ENCODE measurements around the gene KRT7.

Gene KRT7

DNA sequence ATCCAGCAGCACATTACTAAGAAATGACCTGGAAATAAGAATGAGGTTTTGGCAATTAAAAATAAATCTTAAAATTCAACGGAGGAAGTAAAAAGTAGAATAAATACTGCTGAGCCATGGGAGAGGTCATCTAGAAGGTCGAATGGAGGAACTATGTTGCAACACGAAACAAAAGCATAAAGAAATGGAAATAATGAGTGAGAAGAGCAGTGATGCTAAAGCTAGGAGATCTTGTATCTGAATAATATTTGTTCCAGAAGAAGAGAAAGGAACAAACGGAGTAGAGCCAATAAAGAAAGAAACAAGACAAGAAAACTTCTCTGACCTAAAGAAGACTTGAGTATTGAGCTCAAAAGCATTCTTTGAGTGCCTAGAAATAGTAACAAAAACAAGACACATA lies 6.6 kb upstream of the KRT7 start:
- no peak for DNase-seq (ENCODE audit: insufficient read length, low spot score)
- TF ChIP-seq SPI1 (IDR thresholded peaks at IDR 0.05; ENCODE audit: low read depth, low read length), result no peak
- no peak for TF ChIP-seq POU2F2 (IDR thresholded peaks at IDR 0.05; ENCODE audit: low read depth, low read length)
- TF ChIP-seq POLR2AphosphoS5 (IDR thresholded peaks at IDR 0.05; ENCODE audit: low read depth, low read length), result no peak
- TF ChIP-seq PAX5 (IDR thresholded peaks at IDR 0.05; ENCODE audit: insufficient read depth, low read length, severe bottlenecking), result no peak
- TF ChIP-seq POLR2A (IDR thresholded peaks at IDR 0.05; ENCODE audit: low read depth, low read length), result no peak
- no peak for TF ChIP-seq TAF1 (IDR thresholded peaks at IDR 0.05; ENCODE audit: low read depth, low read length)
- no peak for FAIRE-seq

- FAIRE-seq (no peak), DNase-seq (ENCODE audit: insufficient read length, low spot score) (no peak)
These were observed 5.4 kb upstream of the KRT7 start for GRCh38 chr12:52227606-52228166.

GRCh38 chr12:52228366-52228765 lies 4.7 kb upstream of the KRT7 start:
- FAIRE-seq (no peak), DNase-seq (ENCODE audit: insufficient read length, low spot score) (no peak)
- TF ChIP-seq POLR2AphosphoS5 (IDR thresholded peaks at IDR 0.05; ENCODE audit: low read depth, low read length) (no peak), POLR2A (IDR thresholded peaks at IDR 0.05; ENCODE audit: low read depth, low read length) (no peak), PAX5 (IDR thresholded peaks at IDR 0.05; ENCODE audit: insufficient read depth, low read length, severe bottlenecking) (no peak), TAF1 (IDR thresholded peaks at IDR 0.05; ENCODE audit: low read depth, low read length) (no peak), SPI1 (IDR thresholded peaks at IDR 0.05; ENCODE audit: low read depth, low read length) (no peak), POU2F2 (IDR thresholded peaks at IDR 0.05; ENCODE audit: low read depth, low read length) (no peak)

More at GRCh38 chr12:52227606-52228166, 5.4 kb upstream of the KRT7 start:
- TF ChIP-seq TAF1 (IDR thresholded peaks at IDR 0.05; ENCODE audit: low read depth, low read length), result no peak
- no peak for TF ChIP-seq POLR2A (IDR thresholded peaks at IDR 0.05; ENCODE audit: low read depth, low read length)
- no peak for TF ChIP-seq POLR2AphosphoS5 (IDR thresholded peaks at IDR 0.05; ENCODE audit: low read depth, low read length)
- no peak for TF ChIP-seq POU2F2 (IDR thresholded peaks at IDR 0.05; ENCODE audit: low read depth, low read length)
- no peak for TF ChIP-seq PAX5 (IDR thresholded peaks at IDR 0.05; ENCODE audit: insufficient read depth, low read length, severe bottlenecking)
- TF ChIP-seq SPI1 (IDR thresholded peaks at IDR 0.05; ENCODE audit: low read depth, low read length), result no peak

GRCh38 chr12:52228931-52229330 lies 4.1 kb upstream of the KRT7 start:
- FAIRE-seq (no peak), DNase-seq (ENCODE audit: insufficient read length, low spot score) (no peak)

DNA sequence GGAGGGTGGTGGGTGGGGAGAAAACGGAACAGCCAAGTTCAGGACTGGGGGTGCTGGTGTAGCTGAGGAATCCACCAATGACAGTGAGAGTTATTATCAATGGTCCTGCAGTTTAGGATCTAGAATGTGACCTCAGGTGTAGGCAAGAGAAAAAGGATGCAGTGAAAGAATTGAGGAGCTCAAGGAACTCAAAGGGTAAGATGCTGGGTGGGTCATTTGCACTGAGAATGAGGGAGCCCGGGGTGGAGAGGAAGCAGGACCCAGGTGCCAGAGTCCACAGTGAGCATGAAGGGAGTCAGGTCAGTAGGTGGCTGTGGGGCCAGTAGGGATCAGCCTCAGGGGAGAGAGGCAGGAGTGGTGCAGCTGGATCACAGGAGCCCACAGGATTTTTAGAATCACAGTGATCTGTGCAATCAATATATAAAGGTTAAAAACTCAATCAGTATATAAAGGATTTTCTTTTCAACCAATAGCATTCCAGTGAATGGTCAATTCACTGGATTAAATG lies 3.2 kb upstream of the KRT7 start:
- no peak for TF ChIP-seq POU2F2 (IDR thresholded peaks at IDR 0.05; ENCODE audit: low read depth, low read length)
- FAIRE-seq (no peak), DNase-seq (ENCODE audit: insufficient read length, low spot score) (no peak)

More at GRCh38 chr12:52228931-52229330, 4.1 kb upstream of the KRT7 start:
- TF ChIP-seq TAF1 (IDR thresholded peaks at IDR 0.05; ENCODE audit: low read depth, low read length), result no peak
- TF ChIP-seq POLR2A (IDR thresholded peaks at IDR 0.05; ENCODE audit: low read depth, low read length), result no peak
- no peak for TF ChIP-seq SPI1 (IDR thresholded peaks at IDR 0.05; ENCODE audit: low read depth, low read length)
- TF ChIP-seq PAX5 (IDR thresholded peaks at IDR 0.05; ENCODE audit: insufficient read depth, low read length, severe bottlenecking), result no peak
- TF ChIP-seq POLR2AphosphoS5 (IDR thresholded peaks at IDR 0.05; ENCODE audit: low read depth, low read length), result no peak
- no peak for TF ChIP-seq POU2F2 (IDR thresholded peaks at IDR 0.05; ENCODE audit: low read depth, low read length)

- FAIRE-seq (no peak), DNase-seq (ENCODE audit: insufficient read length, low spot score) (no peak)
- no peak for TF ChIP-seq SPI1 (IDR thresholded peaks at IDR 0.05; ENCODE audit: low read depth, low read length)
- TF ChIP-seq TAF1 (IDR thresholded peaks at IDR 0.05; ENCODE audit: low read depth, low read length), result no peak
- no peak for TF ChIP-seq POLR2AphosphoS5 (IDR thresholded peaks at IDR 0.05; ENCODE audit: low read depth, low read length)
- no peak for TF ChIP-seq POLR2A (IDR thresholded peaks at IDR 0.05; ENCODE audit: low read depth, low read length)
- no peak for TF ChIP-seq PAX5 (IDR thresholded peaks at IDR 0.05; ENCODE audit: insufficient read depth, low read length, severe bottlenecking)
- no peak for TF ChIP-seq POU2F2 (IDR thresholded peaks at IDR 0.05; ENCODE audit: low read depth, low read length)
These were observed 2.4 kb upstream of the KRT7 start for GRCh38 chr12:52230364-52231281.

- no peak for TF ChIP-seq PAX5 (IDR thresholded peaks at IDR 0.05; ENCODE audit: insufficient read depth, low read length, severe bottlenecking)
- no peak for TF ChIP-seq POLR2A (IDR thresholded peaks at IDR 0.05; ENCODE audit: low read depth, low read length)
- no peak for TF ChIP-seq TAF1 (IDR thresholded peaks at IDR 0.05; ENCODE audit: low read depth, low read length)
- no peak for TF ChIP-seq POU2F2 (IDR thresholded peaks at IDR 0.05; ENCODE audit: low read depth, low read length)
- TF ChIP-seq SPI1 (IDR thresholded peaks at IDR 0.05; ENCODE audit: low read depth, low read length), result no peak
- FAIRE-seq, result no peak
- no peak for DNase-seq (ENCODE audit: insufficient read length, low spot score)
These were observed 1.5 kb upstream of the KRT7 start for GRCh38 chr12:52231305-52232202.

- FAIRE-seq, result no peak
- DNase-seq (ENCODE audit: insufficient read length, low spot score), result no peak
- TF ChIP-seq TAF1 (IDR thresholded peaks at IDR 0.05; ENCODE audit: low read depth, low read length) (no peak), SPI1 (IDR thresholded peaks at IDR 0.05; ENCODE audit: low read depth, low read length) (no peak), POLR2A (IDR thresholded peaks at IDR 0.05; ENCODE audit: low read depth, low read length) (no peak)
These were observed 805 bp upstream of the KRT7 start for GRCh38 chr12:52232203-52232673.
